ENCODE data around the gene AATK.

Gene AATK

GRCh38 chr17:81095383-81095762 lies 70.6 kb downstream of the AATK start:
- H3K4me3 ChIP-seq (ENCODE audit: low read length), result no peak overlapping the region

GRCh38 chr17:81094509-81095382 lies 71.3 kb downstream of the AATK start:
- peak; percentile 18 for TF ChIP-seq CTCF (IDR thresholded peaks at IDR 0.05; ENCODE audit: insufficient read depth, low read depth, low read length, missing control alignments)
- H3K4me3 ChIP-seq (ENCODE audit: low read length), result no peak overlapping the region

More at GRCh38 chr17:81095383-81095762, 70.6 kb downstream of the AATK start:
- no peak for DNase-seq (ENCODE audit: low read depth)
- no peak for TF ChIP-seq CTCF (IDR thresholded peaks at IDR 0.05; ENCODE audit: insufficient read depth, low read depth, low read length, missing control alignments)

GRCh38 chr17:81093619-81094508 lies 72.2 kb downstream of the AATK start:
- no peak for TF ChIP-seq CTCF (IDR thresholded peaks at IDR 0.05; ENCODE audit: insufficient read depth, low read depth, low read length, missing control alignments)
- H3K4me3 ChIP-seq (ENCODE audit: low read length), result no peak overlapping the region
- DNase-seq (ENCODE audit: low read depth), result no peak

More at GRCh38 chr17:81094509-81095382, 71.3 kb downstream of the AATK start:
- peak; percentile 99 for DNase-seq (ENCODE audit: low read depth)

GRCh38 chr17:81092518-81093095 lies 73.4 kb downstream of the AATK start:
- H3K4me3 ChIP-seq (ENCODE audit: low read length), result no peak overlapping the region
- no peak for TF ChIP-seq CTCF (IDR thresholded peaks at IDR 0.05; ENCODE audit: insufficient read depth, low read depth, low read length, missing control alignments)

GRCh38 chr17:81091774-81092517 lies 74.1 kb downstream of the AATK start:
- no peak for TF ChIP-seq CTCF (IDR thresholded peaks at IDR 0.05; ENCODE audit: insufficient read depth, low read depth, low read length, missing control alignments)
- H3K4me3 ChIP-seq (ENCODE audit: low read length), result no peak overlapping the region
- DNase-seq (ENCODE audit: low read depth), result no peak

More at GRCh38 chr17:81092518-81093095, 73.4 kb downstream of the AATK start:
- DNase-seq (ENCODE audit: low read depth), result peak; percentile 32

GRCh38 chr17:81091154-81091553 lies 74.9 kb downstream of the AATK start:
- DNase-seq (ENCODE audit: low read depth), result no peak
- no peak for TF ChIP-seq CTCF (IDR thresholded peaks at IDR 0.05; ENCODE audit: insufficient read depth, low read depth, low read length, missing control alignments)
- H3K4me3 ChIP-seq (ENCODE audit: low read length), result no peak overlapping the region
